Suppressor macrophage treated with lipopolysaccharide for 4 hours (primary cell): ENCODE measurements around the gene CD83.
A peak's percentile ranks its signal among the peaks of the same experiment; 100 is the strongest.

ENCODE experiments used
- DNase-seq: peaks from one replicate; pipeline ENCODE4 v3.0.0-alpha.2; 2020

The CD83 gene

GRCh38 chr6:14127611-14128010 lies 10.0 kb downstream of the CD83 start:
- no peak for DNase-seq

GRCh38 chr6:14128012-14128411 lies 10.4 kb downstream of the CD83 start:
- no peak for DNase-seq

- DNase-seq = no peak
Observed at GRCh38 chr6:14128746-14129145, 11.2 kb downstream of the CD83 start.

GRCh38 chr6:14129575-14129974 lies 12.0 kb downstream of the CD83 start:
- DNase-seq = no peak

- no peak for DNase-seq
Observed at GRCh38 chr6:14130435-14131075, 13.0 kb downstream of the CD83 start.

GRCh38 chr6:14131579-14131978 lies 14.0 kb downstream of the CD83 start:
- no peak for DNase-seq

- DNase-seq = no peak
Observed at GRCh38 chr6:14132244-14132920, 14.8 kb downstream of the CD83 start.

- no peak for DNase-seq
Observed at GRCh38 chr6:14132921-14133275, 15.3 kb downstream of the CD83 start.

GRCh38 chr6:14134211-14134910 lies 16.8 kb downstream of the CD83 start:
- no peak for DNase-seq

GRCh38 chr6:14135893-14136539 lies 18.4 kb downstream of the CD83 start:
- no peak for DNase-seq

GRCh38 chr6:14138701-14139215 lies 21.2 kb downstream of the CD83 start:
- no peak for DNase-seq

GRCh38 chr6:14141351-14142062 lies 23.9 kb downstream of the CD83 start:
- DNase-seq = no peak

- DNase-seq = no peak
Observed at GRCh38 chr6:14142063-14142450, 24.5 kb downstream of the CD83 start.

- no peak for DNase-seq
Observed at GRCh38 chr6:14142511-14143223, 25.1 kb downstream of the CD83 start.

GRCh38 chr6:14143305-14143704 lies 25.7 kb downstream of the CD83 start:
- no peak for DNase-seq

GRCh38 chr6:14144678-14145113 lies 27.1 kb downstream of the CD83 start:
- DNase-seq = peak; percentile 81

GRCh38 chr6:14146506-14147096 lies 29.0 kb downstream of the CD83 start:
- no peak for DNase-seq

GRCh38 chr6:14147891-14148290 lies 30.3 kb downstream of the CD83 start:
- DNase-seq = no peak

- no peak for DNase-seq
Observed at GRCh38 chr6:14148471-14148870, 30.9 kb downstream of the CD83 start.

- DNase-seq = peak; percentile 78
Observed at GRCh38 chr6:14149053-14149738, 31.6 kb downstream of the CD83 start.

- no peak for DNase-seq
Observed at GRCh38 chr6:14149739-14150130, 32.2 kb downstream of the CD83 start.
